DMS79 treated with DMSO at 0.1 percent for 48 hours (cell line): ENCODE results near the gene SAP25.
"Not testable (repeated sequence)": the region's sequence is repeated elsewhere in the genome, so short reads cannot be mapped to it uniquely, and the experiment has no call there.

Experiments used
- DNase-seq: peaks from one replicate; lab custom pipeline; 2025; lab: John Stamatoyannopoulos, UW

SAP25 gene

GRCh38 chr7:100575746-100576383, 2.2 kb upstream of the SAP25 start:
- no peak for DNase-seq

- no peak for DNase-seq
Measured at GRCh38 chr7:100575206-100575631, 1.5 kb upstream of the SAP25 start.

GRCh38 chr7:100574362-100575205, 884 bp upstream of the SAP25 start:
- no peak for DNase-seq

- no peak for DNase-seq
Measured at GRCh38 chr7:100572949-100573675, 588 bp downstream of the SAP25 start.

GRCh38 chr7:100572281-100572948, 1.3 kb downstream of the SAP25 start:
- DNase-seq, result no peak

GRCh38 chr7:100571829-100572116, 1.9 kb downstream of the SAP25 start:
- no peak for DNase-seq

- DNase-seq, result no peak
Measured at GRCh38 chr7:100570954-100571828, 2.5 kb downstream of the SAP25 start.

- no peak for DNase-seq
Measured at GRCh38 chr7:100568896-100569844, 4.5 kb downstream of the SAP25 start.

GRCh38 chr7:100568176-100568895, 5.4 kb downstream of the SAP25 start:
- DNase-seq, result no peak

GRCh38 chr7:100567751-100568175, 5.9 kb downstream of the SAP25 start:
- DNase-seq, result peak; percentile 26

GRCh38 chr7:100567031-100567730, 6.5 kb downstream of the SAP25 start:
- DNase-seq, result no peak

- no peak for DNase-seq
Measured at GRCh38 chr7:100566018-100566531, 7.6 kb downstream of the SAP25 start.

GRCh38 chr7:100565133-100565571, 8.5 kb downstream of the SAP25 start:
- DNase-seq, result no peak

GRCh38 chr7:100564405-100564804, 9.3 kb downstream of the SAP25 start:
- not testable (repeated sequence) for DNase-seq

GRCh38 chr7:100563809-100564400, 9.8 kb downstream of the SAP25 start:
- peak; percentile 10 for DNase-seq

- no peak for DNase-seq
Measured at GRCh38 chr7:100563100-100563564, 10.6 kb downstream of the SAP25 start.

GRCh38 chr7:100562195-100563099, 11.3 kb downstream of the SAP25 start:
- no peak for DNase-seq
